COLO829 (cell line): ENCODE data around the gene SMAD5.

Experiments
- DNase-seq: peaks from one replicate; pipeline ENCODE4 v3.0.0; 2012; ENCODE audit warnings: low spot score

Gene SMAD5

DNA sequence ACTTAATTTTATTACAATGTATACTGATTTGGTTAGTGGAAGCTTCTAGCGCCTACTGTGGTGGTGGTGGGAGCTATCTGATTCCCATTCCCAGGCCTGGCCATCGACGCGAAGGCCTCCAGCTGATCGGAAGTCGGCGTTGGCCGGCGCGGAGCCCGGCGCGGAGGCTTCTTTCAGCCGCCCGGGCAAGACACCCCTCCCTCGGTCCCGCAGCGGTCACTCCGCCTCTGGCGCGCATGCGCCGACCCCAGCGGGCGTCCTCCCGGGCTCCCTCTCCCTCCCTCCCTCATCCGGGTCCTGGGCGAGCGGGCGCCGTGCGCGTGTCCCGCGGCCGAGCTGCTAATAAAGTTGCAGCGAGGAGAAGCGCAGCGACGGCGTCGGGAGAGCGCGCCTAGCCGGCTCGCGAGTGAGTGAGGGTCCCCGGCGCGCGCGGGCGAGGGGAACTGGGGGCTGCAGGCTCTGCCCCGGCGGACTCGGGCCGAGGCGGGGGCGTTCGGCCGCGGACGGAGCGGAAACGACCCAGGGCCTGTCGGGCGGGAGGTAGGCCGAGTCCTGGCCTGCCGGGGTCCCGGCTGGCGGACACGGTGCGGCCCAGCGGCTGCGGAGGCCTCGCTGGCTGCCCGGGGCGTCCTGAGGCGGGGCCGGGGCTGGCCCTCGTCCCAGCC, at the start of gene SMAD5:
TSS of gene SMAD5 (plus strand) at position 289 of the 665 bp plus-strand sequence. CDS start 20,916 bp downstream, outside the sequence.
- peak; percentile 89 for DNase-seq

GRCh38 chr5:136084698-136085097, 47.9 kb upstream of the SMAD5 start:
- no peak for DNase-seq

DNA sequence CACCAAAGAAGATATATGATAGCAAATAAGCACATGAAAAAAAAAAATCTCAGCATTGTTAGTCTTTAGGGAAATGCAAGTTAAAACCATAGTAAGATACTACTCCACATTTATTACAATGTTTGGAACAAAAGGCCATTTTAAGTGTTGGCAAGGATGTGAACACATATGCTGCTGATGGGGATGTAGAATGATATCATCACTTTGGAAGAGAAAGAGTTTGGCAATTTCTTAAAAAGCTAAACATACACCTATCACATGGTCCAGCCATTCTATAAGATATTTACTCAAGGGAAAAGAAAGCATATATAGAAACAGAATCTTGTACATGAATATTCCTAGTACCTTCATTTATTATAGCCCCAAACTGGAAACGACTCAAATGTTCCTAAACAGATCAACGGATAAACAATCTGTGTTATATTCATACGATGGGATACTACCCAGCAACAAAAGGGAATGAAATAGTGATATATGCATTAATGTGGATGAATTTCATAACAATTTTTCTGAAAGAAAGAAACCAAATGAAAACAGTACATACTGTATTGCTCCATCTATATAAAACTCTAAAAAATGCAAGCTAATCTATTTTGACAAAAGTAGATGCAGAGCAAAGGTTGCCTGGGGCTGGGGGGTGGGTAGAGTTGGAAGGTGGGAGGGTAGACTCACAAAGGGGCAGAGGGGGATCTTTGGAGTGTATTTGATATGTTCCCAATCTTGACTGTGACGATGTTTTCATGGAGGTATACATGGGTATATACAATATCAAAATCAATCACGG, 45.7 kb upstream of the SMAD5 start:
- DNase-seq: no peak

DNA sequence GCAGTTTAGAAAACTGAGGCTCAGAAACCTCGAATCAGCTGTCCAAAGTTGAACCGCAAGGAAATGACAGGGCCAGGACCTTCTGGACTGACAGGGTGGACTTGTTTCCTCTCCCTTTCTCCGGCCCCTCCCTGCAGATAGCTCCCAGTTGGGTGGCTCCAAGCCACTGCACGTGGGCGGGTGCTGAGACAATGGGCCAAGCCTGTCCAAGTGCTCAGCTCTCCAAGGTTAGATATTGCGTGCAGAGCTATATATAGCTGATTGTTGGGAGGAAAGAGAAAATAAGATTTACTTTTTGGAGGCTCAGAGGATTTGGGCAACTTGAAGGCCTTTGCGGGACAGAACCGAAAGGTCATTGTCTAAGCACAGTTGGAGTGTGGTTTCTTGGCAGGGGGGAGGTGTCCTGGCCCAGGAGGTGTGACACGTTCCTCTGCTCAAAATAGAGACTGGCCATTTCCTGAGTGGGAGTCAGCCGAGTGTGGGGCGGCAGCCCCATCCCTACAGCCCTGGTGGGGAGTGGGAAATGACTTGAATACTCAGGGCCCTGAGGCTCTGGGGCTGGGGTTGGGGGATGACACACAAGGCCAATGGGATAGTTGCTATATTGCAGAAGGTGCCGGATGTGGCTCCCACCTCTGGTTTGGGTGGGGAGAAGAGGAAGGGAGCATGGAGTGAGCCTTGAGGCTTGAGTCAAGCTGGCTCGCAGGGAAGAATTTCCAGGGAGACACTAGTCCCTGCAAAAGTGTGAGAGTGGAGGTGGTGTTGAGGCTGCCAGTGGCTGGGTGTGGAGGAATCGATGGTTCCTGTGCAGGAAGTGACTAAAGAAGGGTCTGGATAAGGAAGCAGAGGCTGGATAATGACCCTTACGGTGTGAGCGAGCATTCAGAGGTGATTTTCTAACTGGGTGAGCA, 44.4 kb upstream of the SMAD5 start:
- peak; percentile 54 for DNase-seq

DNA sequence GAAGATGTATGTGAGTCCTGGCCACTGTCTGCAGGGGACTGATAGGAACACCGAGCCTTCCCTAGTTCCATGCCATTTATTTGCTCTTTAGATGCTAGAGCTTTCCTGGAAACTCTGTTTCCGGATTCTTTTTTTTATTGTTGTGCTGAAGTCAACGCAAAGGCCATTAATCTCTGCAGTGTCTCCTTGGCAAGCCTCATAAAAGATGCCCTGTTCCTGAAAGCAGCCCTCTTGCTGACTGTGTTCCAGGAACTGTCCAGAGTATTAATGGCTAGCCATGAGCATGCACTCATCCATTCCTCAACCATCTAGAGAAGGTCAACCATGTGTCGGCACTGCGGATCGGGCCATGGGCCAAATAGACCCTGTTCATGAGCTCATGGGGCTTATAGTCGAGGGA, 42.9 kb upstream of the SMAD5 start:
- peak; percentile 67 for DNase-seq

GRCh38 chr5:136090319-136090718, 42.3 kb upstream of the SMAD5 start:
- no peak for DNase-seq

DNA sequence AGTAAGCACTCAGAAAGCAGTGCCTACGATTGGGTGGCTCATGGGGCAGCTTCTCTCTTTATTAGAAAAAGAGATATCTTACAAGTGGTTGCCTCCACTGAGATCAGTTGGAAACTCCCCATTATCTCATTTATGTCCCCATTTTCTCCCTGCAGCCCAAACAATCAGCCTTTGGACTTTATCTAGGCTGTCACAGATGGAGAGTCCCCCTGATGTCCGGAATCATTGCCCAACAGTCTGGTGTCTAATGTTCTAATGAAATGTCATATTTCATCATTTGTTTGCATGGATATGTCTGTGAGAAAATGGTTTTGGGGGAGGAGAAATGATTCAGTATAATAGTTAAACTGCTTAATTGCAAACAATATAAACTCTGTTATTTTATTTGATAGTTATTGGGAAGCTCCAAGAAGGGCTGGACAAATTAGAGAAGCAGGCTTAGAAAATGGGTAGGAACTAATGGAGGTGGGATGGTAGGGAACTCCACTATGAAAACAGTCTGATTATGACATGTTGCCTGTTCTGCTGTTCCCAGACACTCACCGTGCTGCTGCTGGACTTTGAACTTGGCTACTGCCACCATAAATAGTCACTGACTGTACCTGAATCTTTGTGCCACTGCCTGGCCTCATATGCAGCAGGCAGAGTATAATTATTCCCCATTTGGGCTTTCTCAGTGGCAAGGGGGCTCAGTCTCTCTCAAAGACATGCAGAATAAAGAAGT, 38.3 kb upstream of the SMAD5 start:
- DNase-seq: no peak

DNA sequence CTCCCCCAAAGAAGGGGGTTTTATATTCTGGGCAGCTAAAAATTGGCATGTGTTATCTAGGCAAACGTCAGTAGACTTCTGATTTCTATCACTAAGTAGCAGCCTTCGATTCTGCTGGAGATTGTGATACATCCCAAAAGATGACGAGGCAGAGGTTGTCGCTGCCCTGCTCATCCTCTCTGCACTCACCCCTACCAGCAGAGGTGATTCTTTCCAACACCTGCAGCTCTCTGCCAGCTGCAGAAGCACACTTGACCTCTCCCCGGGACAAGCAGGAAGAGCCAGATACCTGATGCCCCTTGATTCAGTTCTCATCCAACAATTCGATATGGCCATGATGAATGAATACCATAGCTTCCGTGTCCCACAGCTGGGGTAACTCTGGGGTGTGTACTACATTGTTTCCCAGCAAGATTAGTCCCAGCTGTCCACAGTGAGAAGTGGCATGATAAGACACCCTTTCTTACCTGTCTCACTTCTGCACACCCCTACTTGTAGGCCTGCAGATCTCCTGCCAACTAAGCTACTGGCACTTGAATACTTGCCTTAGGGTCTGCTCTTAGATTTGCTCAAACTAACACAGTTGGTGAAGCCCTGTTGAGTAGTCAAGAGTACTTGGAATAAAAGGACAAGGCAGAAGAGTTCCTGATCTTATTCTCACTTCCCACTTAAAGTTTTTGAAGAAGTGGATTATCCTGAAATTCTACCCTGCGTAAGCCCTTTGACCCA, 37.6 kb upstream of the SMAD5 start:
- no peak for DNase-seq

DNA sequence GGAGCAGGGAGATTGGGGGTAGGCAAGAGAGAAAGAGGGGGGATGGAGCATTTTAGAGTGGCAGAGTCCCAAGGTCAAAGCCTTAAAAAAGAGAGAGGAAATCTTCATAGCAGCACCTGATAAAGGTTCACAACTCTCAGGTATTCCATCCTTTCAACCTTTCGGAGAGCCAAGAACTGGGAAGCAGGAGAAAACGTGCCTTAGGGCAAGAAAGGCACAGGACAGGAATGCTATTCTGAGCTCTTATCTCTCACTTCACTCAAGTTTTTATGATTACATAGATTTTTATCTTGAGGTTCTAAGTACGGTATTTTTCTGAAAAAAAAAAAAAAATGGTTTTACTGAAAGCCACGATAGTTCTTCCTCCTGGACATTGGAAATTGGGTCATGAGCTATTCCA, 34.5 kb upstream of the SMAD5 start:
- DNase-seq: no peak

DNA sequence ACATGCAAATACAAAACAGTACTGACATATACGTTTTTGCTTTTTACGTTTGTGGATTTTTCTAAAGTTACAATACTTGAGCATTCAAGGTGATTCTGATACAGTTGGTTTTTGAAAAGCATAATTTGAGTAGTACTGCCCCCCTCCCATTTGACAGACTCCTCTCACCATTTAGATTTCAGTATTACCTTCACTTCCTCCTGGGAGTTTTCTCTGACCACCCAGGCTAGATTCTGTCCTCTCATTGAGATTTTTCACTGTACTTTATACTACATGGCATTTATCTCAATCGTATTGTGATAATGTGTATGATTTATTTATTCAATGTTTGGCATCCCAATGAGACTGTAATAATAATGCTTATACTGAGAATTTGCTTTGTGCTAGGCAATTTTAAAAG, 32.8 kb upstream of the SMAD5 start:
- no peak for DNase-seq

GRCh38 chr5:136101884-136102283, 30.8 kb upstream of the SMAD5 start:
- DNase-seq: no peak

DNA sequence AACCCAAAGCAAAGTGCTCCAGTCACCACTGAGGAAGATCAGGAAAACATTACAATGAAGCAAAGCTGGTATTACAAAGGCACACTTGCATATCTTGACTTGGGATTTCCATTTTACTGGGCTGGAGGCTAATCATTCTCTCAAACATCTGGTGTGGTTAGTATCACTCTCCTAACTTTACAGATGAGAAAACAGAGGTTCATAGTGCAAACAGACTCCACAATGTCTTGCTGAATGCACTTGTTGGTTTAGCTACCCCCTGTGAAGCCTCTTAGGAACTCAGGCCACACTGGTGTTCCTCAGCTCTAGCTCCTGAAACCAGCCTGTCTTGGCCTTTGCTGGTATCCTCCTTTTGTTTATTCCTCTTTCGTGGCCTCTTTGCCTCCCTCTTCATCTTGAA, 29.5 kb upstream of the SMAD5 start:
- DNase-seq: no peak

- DNase-seq: no peak
Measured at GRCh38 chr5:136104306-136104965, 28.2 kb upstream of the SMAD5 start.

DNA sequence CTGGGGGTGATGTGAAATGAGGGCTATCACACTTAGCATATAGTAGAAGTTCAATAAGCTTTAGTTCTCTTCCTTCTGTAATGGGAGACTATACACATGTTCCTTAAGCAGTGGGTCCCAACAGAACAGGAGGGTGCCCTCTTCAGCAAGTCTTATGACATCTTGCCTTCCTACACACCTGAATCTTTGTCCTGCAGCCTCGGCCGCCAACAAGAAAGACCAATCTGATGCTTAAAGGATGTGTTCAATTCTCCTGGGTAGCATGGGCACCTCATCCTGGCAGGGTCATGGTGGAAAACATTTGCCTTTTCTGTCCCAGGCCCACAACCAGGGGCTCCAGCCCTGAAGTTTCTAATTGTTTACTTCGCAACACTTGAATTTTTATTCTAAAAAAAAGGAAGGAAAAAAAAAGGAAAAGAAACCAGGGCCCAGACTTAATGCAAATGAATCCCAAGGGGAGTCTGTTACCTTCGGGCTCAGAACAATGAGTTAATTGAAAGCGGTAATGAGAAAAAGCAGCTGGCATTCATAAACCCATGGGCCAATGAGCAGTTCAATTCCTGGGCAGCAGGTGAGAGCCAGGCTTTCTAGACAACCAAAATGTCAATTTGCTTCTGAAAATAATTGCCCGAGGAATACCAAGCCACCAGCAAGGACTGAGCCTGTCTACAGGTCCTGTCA, 26.2 kb upstream of the SMAD5 start:
- DNase-seq: no peak

GRCh38 chr5:136108180-136108611, 24.4 kb upstream of the SMAD5 start:
- DNase-seq: no peak

DNA sequence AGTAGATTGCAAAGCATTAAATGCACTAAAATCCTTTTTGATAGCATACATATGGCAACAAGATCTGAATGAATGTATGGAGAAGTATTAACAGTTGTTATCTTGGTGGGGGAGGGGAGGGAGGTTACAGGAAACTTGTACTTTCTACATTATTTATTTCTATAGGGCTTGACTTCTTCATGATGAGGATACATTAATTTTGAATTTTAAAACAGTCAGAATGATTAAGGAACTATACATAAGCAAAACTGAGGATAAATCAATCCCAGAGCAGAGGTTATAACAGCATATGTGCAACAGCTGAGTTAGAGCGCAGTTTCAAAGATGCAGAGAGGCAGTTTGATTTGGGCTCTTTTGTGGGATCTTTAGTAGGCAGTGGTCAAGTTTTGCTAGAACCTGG, 23.9 kb upstream of the SMAD5 start:
- no peak for DNase-seq

DNA sequence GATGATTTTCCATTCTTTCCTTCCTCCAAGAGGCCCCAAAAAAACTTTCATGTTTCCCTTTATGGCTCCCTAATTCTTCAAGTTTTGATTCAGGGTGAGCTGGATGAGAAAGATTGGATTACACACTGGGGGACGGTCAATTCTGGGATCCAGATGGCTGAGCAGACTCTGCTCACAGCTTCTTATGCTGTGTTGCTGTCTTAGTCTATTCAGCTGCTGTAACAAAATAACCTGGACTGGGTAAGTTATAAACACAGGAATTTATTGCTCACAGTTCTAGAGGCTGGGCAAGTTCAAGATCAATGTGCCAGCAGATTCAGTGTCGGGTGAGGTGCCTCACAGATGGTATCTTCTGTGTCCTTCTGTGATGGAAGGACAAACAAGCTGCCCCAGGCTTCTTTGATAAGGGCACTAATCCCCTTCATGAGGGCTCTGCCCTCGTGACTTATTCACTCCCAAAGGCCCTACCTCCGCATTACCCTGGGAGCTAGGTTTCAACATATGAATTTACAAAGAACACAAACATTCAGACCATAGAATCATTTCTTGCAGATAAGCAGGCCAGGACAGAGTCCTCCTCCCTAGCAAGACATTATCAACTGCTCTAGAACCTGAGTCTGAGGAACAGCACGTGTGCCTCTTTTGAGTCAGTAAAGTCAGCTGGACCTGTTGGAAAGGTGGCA, 23.1 kb upstream of the SMAD5 start:
- DNase-seq: no peak

- no peak for DNase-seq
Measured at GRCh38 chr5:136113606-136114005, 19.0 kb upstream of the SMAD5 start.

- no peak for DNase-seq
Measured at GRCh38 chr5:136114414-136115125, 18.1 kb upstream of the SMAD5 start.
